SK-N-SH (cell line): ENCODE results near the gene DLG4. TPM values are rescaled to one million over a fixed set of nuclear protein-coding genes. Genes with fewer than 3 reads are reported as not detected.

Experiments
- CTCF ChIA-PET: fragments of 300-600, 350-600 bp; formaldehyde crosslinking; extraction: SDS; loops from one replicate; lab custom pipeline; 2021; lab: Yijun Ruan, JAX
- POLR2A ChIA-PET: fragments of 350-600 bp; sonication (Branson Sonifier 250); formaldehyde crosslinking; extraction: SDS; loops from one replicate; lab custom pipeline; 2020; ENCODE audit warnings: antibody characterized with exemption, inconsistent platforms; lab: Yijun Ruan, JAX
- DNase-seq: peaks from one replicate; pipeline ENCODE4 v3.0.0; 2012
- H2AFZ ChIP-seq: fragments of 200-600 bp; sonication (generic); 2 replicates; pipeline ENCODE4 v1.8.1; 2016; ENCODE audit warnings: antibody characterized with exemption, mild to moderate bottlenecking, low read depth
- H3F3A ChIP-seq: fragments of 200-600 bp; sonication (generic); replicated peaks from 2 replicates; pipeline ENCODE3; 2016; ENCODE audit warnings: antibody characterized with exemption, mild to moderate bottlenecking; ENCODE audit not compliant: insufficient read depth
- H3K27ac ChIP-seq, 2 experiments: fragments of 200-500 bp in 1 of 2; fragments of 200-600 bp in 1 of 2; sonication (Bioruptor generic) in 1 of 2; sonication (generic), shearing (Covaris generic) in 1 of 2; 2 replicates each; pipeline versions ENCODE4 v1.5.1 to v1.6.1; 2014 to 2016; ENCODE audit warnings: low read depth in 2 of 2, inconsistent platforms in 1 of 2, low read length in 1 of 2, mild to moderate bottlenecking in 1 of 2, mixed read lengths in 1 of 2
- H3K27me3 ChIP-seq: fragments of 200-600 bp; sonication (generic), shearing (Covaris generic); 2 replicates; pipeline ENCODE4 v1.6.1; 2016; ENCODE audit warnings: mixed run types; ENCODE audit not compliant: insufficient read depth
- H3K36me3 ChIP-seq, 2 experiments: fragments of 200-500 bp in 1 of 2; fragments of 200-600 bp in 1 of 2; sonication (Bioruptor generic) in 1 of 2; sonication (generic) in 1 of 2; replicated peaks in 1 of 2; 2 replicates each; pipeline versions ENCODE3 to v1.5.1; 2014 to 2016; ENCODE audit warnings: low read length in 1 of 2, mild to moderate bottlenecking in 1 of 2; ENCODE audit not compliant: insufficient read depth in 2 of 2, control insufficient read depth in 1 of 2
- H3K4me1 ChIP-seq, 2 experiments: fragments of 200-500 bp in 1 of 2; fragments of 200-600 bp in 1 of 2; sonication (Bioruptor generic) in 1 of 2; sonication (generic), shearing (Covaris generic) in 1 of 2; 2 replicates each; pipeline versions ENCODE4 v1.5.1 to v1.6.1; 2014 to 2016; ENCODE audit warnings: low read depth in 1 of 2, low read length in 1 of 2, mixed run types in 1 of 2; ENCODE audit not compliant: insufficient read depth in 2 of 2, control insufficient read depth in 1 of 2
- H3K4me2 ChIP-seq: fragments of 200-600 bp; sonication (generic), shearing (Covaris generic); 2 replicates; pipeline ENCODE4 v1.6.1; 2017; ENCODE audit warnings: mixed run types
- H3K4me3 ChIP-seq, 2 experiments: fragments of 200-500 bp in 1 of 2; fragments of 200-600 bp in 1 of 2; sonication (Bioruptor generic) in 1 of 2; sonication (generic), shearing (Covaris generic) in 1 of 2; 2 replicates each; pipeline versions ENCODE4 v1.5.1 to v1.8.1; 2014 to 2016; ENCODE audit warnings: low read depth in 2 of 2, inconsistent platforms in 1 of 2, low read length in 1 of 2, mild to moderate bottlenecking in 1 of 2, mixed read lengths in 1 of 2, moderate library complexity in 1 of 2
- H3K79me2 ChIP-seq: fragments of 200-600 bp; sonication (generic); 2 replicates; pipeline ENCODE4 v1.8.1; 2017; ENCODE audit warnings: mild to moderate bottlenecking; ENCODE audit not compliant: insufficient read depth
- H3K9ac ChIP-seq: fragments of 200-600 bp; sonication (generic); 2 replicates; pipeline ENCODE4 v1.6.1; 2017; ENCODE audit warnings: mixed run types
- H3K9me2 ChIP-seq: fragments of 200-600 bp; sonication (generic); 2 replicates; pipeline ENCODE4 v1.6.1; 2017; ENCODE audit warnings: mixed run types
- H3K9me3 ChIP-seq: fragments of 200-600 bp; sonication (generic); 2 replicates; pipeline ENCODE4 v1.6.1; 2017; ENCODE audit warnings: mixed run types, mild to moderate bottlenecking, moderate library complexity
- H4K20me1 ChIP-seq: fragments of 200-600 bp; sonication (generic); 2 replicates; pipeline ENCODE4 v1.6.1; 2017; ENCODE audit warnings: mild to moderate bottlenecking, mixed run types; ENCODE audit not compliant: insufficient read depth
- CHD2 ChIP-seq: fragments of 150-350 bp; IDR thresholded peaks from 2 replicates; pipeline ENCODE4 v1.6.1; 2018; ENCODE audit warnings: low read length; ENCODE audit not compliant: partially characterized antibody
- FOSL2 ChIP-seq: IDR thresholded peaks from 2 replicates; pipeline ENCODE4 v1.4.0; 2012; ENCODE audit warnings: low read depth, mild to moderate bottlenecking, moderate library complexity, borderline replicate concordance
- GABPA ChIP-seq: IDR thresholded peaks from 2 replicates; pipeline ENCODE4 v1.4.0; 2012; ENCODE audit warnings: low read depth, mild to moderate bottlenecking
- POLR2AphosphoS5 ChIP-seq: IDR thresholded peaks from 2 replicates; pipeline ENCODE4 v1.6.1; 2012; ENCODE audit warnings: low read depth, low read length
- RAD21 ChIP-seq: IDR thresholded peaks from 2 replicates; pipeline ENCODE4 v1.6.1; 2012; ENCODE audit warnings: mild to moderate bottlenecking, low read length
- RFX5 ChIP-seq: IDR thresholded peaks from 2 replicates; pipeline ENCODE4 v1.6.1; 2012; ENCODE audit warnings: mild to moderate bottlenecking, improper control_type of control experiment, low read length
- SMC3 ChIP-seq: IDR thresholded peaks from 2 replicates; pipeline ENCODE4 v1.6.1; 2012; ENCODE audit warnings: low read depth, low read length, improper control_type of control experiment
- WGBS: methylation state at CpG from one replicate; pipeline ENCODE4 v1.1.6; 2017; ENCODE audit warnings: low lambda C conversion rate; 5-methylcytosine and 5-hydroxymethylcytosine counted together
- polyA plus RNA-seq, 3 experiments: library from polyadenylated mRNA; depleted of rRNA; stranded (reverse); fragments of >200 nt; gene quantifications; 2 replicates each; pipeline ENCODE4 v1.2.3, GENCODE V29; 2012
- TF ChIP-seq, protein P1 (sequence below): IDR thresholded peaks from 2 replicates; pipeline ENCODE4; 2012
- TF ChIP-seq, protein P2 (sequence below): fragments of 200-600 bp; sonication (generic); IDR thresholded peaks from 2 replicates; pipeline ENCODE4 v1.6.1; 2017; ENCODE audit warnings: antibody characterized with exemption, mild to moderate bottlenecking, moderate library complexity
- TF ChIP-seq, protein P3 (sequence below): fragments of 150-350 bp; IDR thresholded peaks from 2 replicates; pipeline ENCODE4 v1.6.1; 2016; ENCODE audit warnings: mild to moderate bottlenecking, low read depth, low read length

DLG4 gene
- polyA plus RNA-seq, 1 of the 3 experiments (the other 2 are of a cell fraction), result 30.5 TPM

- Histone ChIP-seq H3K79me2 (peaks cover 57% of the 10 kb centered on the region), H2AFZ (peak overlapping the region; percentile 80; the same call in 1 of the 2 replicates), H3K4me2 (peak overlapping the region; percentile 97), H3K9me2 (no peaks in the 10 kb centered on the region), H3K4me3 (peak overlapping the region; percentile 61 to 74), H3K27ac (peak overlapping the region; percentile 60 to 96; a peak in 3 of 4 replicates), H3K9me3 (no peaks in the 10 kb centered on the region), H3K36me3 (peaks cover 4 to 15% of the 10 kb centered on the region in 2 experiments), H4K20me1 (peaks cover 14% of the 10 kb centered on the region), H3K4me1 (peaks cover 23 to 64% of the 10 kb centered on the region in 2 experiments; a peak in 3 of 4 replicates), H3K9ac (peak overlapping the region; percentile 88), H3K27me3 (no peaks in the 10 kb centered on the region), H3F3A (peaks cover 55% of the 10 kb centered on the region)
- ChIA-PET POLR2A (no interaction called here), CTCF (interaction anchor here (1.2 kb wide), 1 partner anchor 195 kb away, joined by 3 read pairs; no protein-coding TSS in a partner anchor)
- WGBS, result 10% methylated on average over 31 of the region's 32 CpGs
- peak; percentile 82 for DNase-seq
- TF ChIP-seq, protein P1, sequence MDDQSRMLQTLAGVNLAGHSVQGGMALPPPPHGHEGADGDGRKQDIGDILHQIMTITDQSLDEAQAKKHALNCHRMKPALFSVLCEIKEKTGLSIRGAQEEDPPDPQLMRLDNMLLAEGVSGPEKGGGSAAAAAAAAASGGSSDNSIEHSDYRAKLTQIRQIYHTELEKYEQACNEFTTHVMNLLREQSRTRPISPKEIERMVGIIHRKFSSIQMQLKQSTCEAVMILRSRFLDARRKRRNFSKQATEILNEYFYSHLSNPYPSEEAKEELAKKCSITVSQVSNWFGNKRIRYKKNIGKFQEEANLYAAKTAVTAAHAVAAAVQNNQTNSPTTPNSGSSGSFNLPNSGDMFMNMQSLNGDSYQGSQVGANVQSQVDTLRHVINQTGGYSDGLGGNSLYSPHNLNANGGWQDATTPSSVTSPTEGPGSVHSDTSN, result no peak
- TF ChIP-seq, protein P2, sequence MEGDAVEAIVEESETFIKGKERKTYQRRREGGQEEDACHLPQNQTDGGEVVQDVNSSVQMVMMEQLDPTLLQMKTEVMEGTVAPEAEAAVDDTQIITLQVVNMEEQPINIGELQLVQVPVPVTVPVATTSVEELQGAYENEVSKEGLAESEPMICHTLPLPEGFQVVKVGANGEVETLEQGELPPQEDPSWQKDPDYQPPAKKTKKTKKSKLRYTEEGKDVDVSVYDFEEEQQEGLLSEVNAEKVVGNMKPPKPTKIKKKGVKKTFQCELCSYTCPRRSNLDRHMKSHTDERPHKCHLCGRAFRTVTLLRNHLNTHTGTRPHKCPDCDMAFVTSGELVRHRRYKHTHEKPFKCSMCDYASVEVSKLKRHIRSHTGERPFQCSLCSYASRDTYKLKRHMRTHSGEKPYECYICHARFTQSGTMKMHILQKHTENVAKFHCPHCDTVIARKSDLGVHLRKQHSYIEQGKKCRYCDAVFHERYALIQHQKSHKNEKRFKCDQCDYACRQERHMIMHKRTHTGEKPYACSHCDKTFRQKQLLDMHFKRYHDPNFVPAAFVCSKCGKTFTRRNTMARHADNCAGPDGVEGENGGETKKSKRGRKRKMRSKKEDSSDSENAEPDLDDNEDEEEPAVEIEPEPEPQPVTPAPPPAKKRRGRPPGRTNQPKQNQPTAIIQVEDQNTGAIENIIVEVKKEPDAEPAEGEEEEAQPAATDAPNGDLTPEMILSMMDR, result no peak
- TF ChIP-seq FOSL2 (no peak), POLR2AphosphoS5 (no peak), SMC3 (no peak), CHD2 (peak; percentile 12), RAD21 (0 out of 2 replicates have a peak, but pooled peaks have one; percentile 1), RFX5 (no peak), GABPA (no peak)
- TF ChIP-seq, protein P3, sequence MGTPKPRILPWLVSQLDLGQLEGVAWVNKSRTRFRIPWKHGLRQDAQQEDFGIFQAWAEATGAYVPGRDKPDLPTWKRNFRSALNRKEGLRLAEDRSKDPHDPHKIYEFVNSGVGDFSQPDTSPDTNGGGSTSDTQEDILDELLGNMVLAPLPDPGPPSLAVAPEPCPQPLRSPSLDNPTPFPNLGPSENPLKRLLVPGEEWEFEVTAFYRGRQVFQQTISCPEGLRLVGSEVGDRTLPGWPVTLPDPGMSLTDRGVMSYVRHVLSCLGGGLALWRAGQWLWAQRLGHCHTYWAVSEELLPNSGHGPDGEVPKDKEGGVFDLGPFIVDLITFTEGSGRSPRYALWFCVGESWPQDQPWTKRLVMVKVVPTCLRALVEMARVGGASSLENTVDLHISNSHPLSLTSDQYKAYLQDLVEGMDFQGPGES, result no peak
These were observed 2.3 kb downstream of the DLG4 start for GRCh38 chr17:7217113-7217987.
